GM21515 (cell line): Measurements from ENCODE around the gene PDE5A.

Source experiments
- ATAC-seq: cut with Tn5 transposase; IDR thresholded peaks from one replicate; pipeline ENCODE4 v1.9.1; 2021; ENCODE audit not compliant: unreplicated experiment

PDE5A gene

DNA sequence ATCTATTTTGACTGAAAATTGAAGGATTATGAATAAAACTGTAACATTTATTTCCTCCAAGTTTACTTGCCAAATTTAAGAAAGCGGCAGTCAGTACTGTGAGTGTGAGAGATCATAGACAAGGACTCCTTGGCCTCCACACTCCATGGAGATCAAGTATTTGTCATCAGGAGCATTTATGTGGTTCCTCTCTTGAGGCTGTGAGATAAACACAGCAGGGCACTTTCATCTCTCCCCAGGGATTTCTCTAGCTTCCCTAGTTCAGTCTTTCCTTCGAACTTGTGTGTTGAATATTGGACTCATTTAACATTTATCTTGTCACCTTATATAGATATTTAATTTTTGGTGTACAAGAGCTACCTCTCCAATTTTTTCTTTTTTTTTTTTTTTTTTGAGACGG is 40.8 kb downstream of the PDE5A start:
- no peak for ATAC-seq

GRCh38 chr4:119585771-119586170 is 42.8 kb downstream of the PDE5A start:
- no peak for ATAC-seq

GRCh38 chr4:119581190-119581873 is 47.3 kb downstream of the PDE5A start:
- ATAC-seq = no peak

GRCh38 chr4:119580293-119580692 is 48.3 kb downstream of the PDE5A start:
- no peak for ATAC-seq

DNA sequence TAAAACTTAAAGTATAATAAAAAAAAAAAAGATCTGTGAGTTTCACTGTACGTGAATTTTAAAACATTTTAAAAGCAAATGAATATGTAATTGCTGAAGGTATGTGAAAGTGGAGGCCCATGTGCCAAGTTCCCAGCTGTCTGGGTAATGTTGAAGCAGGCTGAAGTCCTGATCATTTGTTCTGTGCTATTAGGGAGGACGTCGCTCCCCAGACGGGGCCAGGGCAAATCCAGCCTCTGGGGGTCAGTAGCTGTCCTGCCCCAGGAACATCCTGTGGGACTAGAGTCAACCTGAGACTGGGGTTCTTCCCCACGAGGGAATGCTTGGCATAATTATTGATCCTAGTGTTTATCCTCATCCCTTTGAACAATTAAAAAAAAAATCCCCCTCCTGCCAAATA is 48.8 kb downstream of the PDE5A start:
- no peak for ATAC-seq

GRCh38 chr4:119570401-119570800 is 58.2 kb downstream of the PDE5A start:
- no peak for ATAC-seq

DNA sequence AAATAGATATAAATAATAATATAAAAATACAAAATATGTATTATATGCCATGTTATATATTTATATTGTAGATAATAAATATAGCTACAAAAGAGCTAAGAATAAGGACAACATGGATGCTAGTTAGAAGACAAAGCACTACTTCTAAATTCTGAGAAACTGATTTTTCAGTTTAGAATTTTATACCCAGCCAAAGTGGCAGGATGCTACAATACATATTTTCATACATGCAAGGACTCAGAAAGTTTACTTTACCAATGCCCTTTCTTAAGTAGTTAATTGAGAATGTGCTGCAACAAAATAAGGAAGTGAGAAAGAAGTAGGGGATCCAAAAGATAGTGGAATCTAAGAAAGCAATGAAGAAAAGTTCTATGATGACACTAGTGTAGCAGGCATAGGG is 64.5 kb downstream of the PDE5A start:
- no peak for ATAC-seq

DNA sequence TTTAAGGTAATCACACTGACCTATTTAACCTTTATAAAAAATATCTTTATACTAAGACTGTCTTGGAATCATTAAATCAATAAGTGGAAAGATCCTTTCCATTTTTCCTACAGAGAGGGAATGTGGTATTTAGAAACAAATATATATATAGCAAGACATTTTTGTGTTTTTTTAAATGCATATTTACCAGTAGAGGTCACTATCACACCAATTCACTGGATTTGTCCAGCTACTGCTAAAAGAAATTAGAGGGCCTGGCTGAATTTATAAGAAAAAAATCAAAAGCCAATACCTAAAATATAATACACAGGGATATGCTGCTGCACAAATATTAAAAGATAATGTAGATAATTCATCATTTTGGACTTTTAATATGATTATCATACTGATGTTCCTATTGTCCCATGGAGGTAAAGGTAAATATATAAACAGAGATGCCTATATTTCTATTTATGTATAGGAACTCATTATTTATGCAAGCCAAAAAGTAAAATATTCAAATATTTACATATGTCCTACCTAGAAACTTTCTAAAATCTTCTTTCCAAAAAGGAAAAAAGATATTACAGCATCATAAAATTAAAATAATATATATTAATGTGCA is 69.5 kb downstream of the PDE5A start:
- no peak for ATAC-seq

DNA sequence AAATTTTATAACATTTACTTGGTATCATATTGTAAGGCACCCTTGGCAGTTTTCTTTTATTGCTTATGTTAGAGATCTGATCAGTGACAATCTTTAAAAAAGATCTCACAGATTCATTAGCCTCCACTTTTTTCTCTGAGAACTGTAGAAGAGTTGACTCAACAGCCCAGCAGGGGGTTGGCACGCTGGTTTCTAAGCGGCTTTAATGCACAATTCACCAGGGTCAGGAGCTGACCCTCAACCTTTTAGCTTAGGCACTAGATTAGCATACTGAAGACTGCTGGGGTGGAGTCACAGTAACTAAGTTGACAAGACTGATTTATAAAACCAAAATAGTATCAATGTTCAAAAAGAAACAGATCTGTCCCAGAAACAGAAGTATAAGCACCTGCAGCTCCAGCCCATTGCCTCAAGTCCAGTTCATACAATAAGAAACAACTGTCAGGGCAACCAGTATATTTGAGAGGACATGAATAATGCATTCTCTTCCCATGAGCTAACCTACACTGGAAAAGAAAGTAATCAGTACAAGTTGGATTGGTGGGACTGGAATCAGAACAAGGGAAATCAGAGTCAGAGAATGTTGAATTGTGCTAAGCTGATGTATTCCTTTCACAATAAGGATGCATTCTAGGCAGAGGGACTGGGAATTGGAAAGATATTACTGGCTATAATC is 77.6 kb downstream of the PDE5A start:
- no peak for ATAC-seq

GRCh38 chr4:119549639-119550038 is 79.0 kb downstream of the PDE5A start:
- ATAC-seq = no peak

GRCh38 chr4:119543779-119544178 is 84.8 kb downstream of the PDE5A start:
- no peak for ATAC-seq

GRCh38 chr4:119543187-119543586 is 85.4 kb downstream of the PDE5A start:
- ATAC-seq = no peak

GRCh38 chr4:119540249-119540648 is 88.4 kb downstream of the PDE5A start:
- ATAC-seq = no peak

DNA sequence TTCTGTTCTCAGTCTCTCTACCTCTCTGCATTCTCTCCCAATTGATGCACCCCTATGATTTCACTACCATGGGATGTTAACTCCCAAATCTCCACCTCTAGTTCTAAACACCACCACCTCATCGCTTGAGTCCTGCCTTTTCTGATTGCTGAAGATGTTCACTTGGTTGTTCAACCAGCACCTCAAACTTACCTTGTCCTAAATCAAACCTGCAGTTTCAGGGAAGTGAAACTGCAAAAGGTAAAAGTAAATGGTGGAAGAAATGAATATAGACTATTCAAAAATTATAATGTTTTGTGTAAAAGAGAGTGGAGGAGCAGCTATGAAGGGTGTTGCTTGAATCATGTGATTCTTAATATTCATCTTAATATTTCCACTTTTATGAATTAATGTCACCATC is 91.0 kb downstream of the PDE5A start:
- no peak for ATAC-seq

GRCh38 chr4:119536572-119537528 is 91.8 kb downstream of the PDE5A start:
- no peak for ATAC-seq

DNA sequence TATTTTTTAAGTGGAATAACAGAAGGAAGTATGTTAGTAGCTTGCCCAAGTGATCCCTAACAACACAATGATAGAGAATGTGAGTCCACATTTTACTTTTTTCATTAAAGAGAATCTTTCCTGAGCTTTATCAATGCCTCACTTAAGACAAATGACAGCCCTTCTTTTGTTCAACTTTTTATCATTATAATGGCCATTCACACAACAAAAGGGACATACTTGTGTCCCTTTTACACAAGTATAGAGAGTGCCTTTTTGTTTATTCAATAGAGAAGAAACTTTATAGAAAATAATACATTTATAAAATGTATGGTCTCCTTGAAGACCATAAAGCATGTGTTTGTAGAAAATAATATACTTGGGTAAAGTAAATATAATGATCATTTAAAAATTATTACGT is 96.3 kb downstream of the PDE5A start:
- ATAC-seq = no peak

- ATAC-seq = no peak
These were observed 98.8 kb downstream of the PDE5A start for GRCh38 chr4:119529788-119530187.

DNA sequence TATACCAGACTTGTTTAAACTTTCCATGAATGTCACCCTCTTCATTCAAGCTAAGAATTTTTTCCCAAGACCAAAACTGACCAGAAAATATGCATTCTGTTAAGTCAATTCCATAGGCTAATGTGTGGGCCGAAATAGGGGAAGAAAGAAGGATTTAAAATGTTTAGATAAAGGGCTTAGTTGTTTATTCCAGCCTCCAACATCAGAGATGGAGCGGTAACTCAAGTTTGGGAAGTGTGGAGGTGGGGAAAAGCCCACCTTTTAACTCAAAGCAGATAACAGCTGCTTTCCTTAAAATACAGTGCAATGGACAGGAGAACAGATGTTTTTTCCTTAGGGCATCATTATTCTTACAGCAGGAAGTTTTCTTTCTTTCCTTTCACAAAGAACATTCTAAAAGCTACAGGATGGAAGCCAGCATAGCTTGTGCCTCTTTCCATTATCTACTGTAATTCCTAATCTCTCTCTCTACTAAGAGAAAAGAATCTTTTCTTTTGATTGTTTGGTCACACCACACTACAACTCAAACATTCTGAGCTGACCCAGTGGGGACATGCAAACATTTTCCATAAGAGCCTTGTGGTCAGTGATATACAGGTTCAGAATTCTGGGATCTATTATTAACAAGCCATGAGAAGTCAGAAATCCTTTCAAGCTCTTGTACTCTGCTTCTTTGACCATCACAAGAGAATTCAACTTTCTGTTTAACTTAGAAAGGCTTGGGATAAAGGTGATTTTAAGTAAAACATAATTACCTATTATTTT is 101.6 kb downstream of the PDE5A start:
- no peak for ATAC-seq

DNA sequence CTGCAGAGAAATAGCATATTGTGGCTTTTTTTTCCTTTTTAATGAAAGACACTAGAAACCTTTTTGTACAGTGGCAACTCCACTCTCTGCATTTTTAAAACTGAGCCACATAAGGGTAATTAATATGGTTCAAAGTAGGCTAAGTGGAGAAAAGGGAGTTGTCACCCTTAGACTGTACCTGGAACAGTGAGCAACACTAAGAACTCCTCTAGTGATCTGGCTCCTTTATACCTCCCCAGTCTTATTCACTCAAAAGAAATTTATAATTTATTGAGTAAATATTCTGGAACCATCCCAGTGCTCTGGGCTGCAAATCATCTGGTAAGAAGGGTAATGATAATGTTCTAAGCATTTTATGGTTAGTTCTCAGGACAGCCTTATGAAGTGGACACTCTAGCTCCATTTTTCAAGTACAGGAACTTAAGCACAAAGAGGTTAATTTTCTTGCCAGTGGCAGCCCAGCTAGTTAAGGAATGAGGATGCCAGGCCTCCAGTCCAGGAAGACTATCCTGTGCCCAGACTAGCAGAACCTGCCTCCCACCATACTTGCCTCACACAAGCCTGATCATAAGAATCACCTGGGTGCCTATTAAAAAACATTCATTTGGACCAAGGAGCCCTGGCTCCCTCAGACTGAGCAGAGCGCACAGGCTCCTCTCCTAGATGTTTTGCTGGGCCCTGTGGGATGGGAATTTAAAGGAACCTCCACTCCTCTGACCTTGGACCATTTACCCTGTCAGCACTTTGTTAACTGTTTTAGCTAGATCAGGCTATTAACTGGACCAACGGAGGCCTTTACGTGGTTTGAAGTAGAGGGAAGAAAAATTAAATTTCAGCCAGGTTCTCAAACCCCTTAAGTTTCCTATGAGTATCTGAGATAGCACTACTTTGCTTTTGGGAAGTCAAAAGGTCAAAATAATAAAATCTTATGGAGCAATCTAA is 102.6 kb downstream of the PDE5A start:
- ATAC-seq = no peak
